ENCODE data around the gene MAB21L4.
A peak's percentile ranks its signal among the peaks of the same experiment; 100 is the strongest.
"Not testable (repeated sequence)": the region's sequence is repeated elsewhere in the genome, so short reads cannot be mapped to it uniquely, and the experiment has no call there.

Gene MAB21L4

GRCh38 chr2:240856151-240856980 lies 39.6 kb downstream of the MAB21L4 start:
- no peak for DNase-seq

- no peak for DNase-seq
These were observed 40.3 kb downstream of the MAB21L4 start for GRCh38 chr2:240855670-240856069.

- DNase-seq = no peak
These were observed 43.2 kb downstream of the MAB21L4 start for GRCh38 chr2:240852671-240853314.

GRCh38 chr2:240851078-240851991 lies 44.6 kb downstream of the MAB21L4 start:
- DNase-seq = peak; percentile 70

- no peak for DNase-seq
These were observed 45.2 kb downstream of the MAB21L4 start for GRCh38 chr2:240850756-240851077.

GRCh38 chr2:240850026-240850425 lies 45.9 kb downstream of the MAB21L4 start:
- DNase-seq = no peak

GRCh38 chr2:240848900-240849680 lies 46.9 kb downstream of the MAB21L4 start:
- DNase-seq = no peak

GRCh38 chr2:240847817-240848216 lies 48.1 kb downstream of the MAB21L4 start:
- no peak for DNase-seq

GRCh38 chr2:240846873-240847595 lies 48.9 kb downstream of the MAB21L4 start:
- DNase-seq = no peak

GRCh38 chr2:240846309-240846708 lies 49.6 kb downstream of the MAB21L4 start:
- DNase-seq = not testable (repeated sequence)

- peak; percentile 33 for DNase-seq
These were observed 55.4 kb downstream of the MAB21L4 start for GRCh38 chr2:240840435-240841060.

GRCh38 chr2:240839152-240840143 lies 56.5 kb downstream of the MAB21L4 start:
- DNase-seq = no peak

- no peak for DNase-seq
These were observed 58.3 kb downstream of the MAB21L4 start for GRCh38 chr2:240837621-240838020.

- DNase-seq = no peak
These were observed 59.0 kb downstream of the MAB21L4 start for GRCh38 chr2:240836781-240837467.

Measured in NCI-H748 treated with DMSO at 0.1 percent for 48 hours (cell line).